ENCODE results near the gene SOCS2.

The SOCS2 gene

DNA sequence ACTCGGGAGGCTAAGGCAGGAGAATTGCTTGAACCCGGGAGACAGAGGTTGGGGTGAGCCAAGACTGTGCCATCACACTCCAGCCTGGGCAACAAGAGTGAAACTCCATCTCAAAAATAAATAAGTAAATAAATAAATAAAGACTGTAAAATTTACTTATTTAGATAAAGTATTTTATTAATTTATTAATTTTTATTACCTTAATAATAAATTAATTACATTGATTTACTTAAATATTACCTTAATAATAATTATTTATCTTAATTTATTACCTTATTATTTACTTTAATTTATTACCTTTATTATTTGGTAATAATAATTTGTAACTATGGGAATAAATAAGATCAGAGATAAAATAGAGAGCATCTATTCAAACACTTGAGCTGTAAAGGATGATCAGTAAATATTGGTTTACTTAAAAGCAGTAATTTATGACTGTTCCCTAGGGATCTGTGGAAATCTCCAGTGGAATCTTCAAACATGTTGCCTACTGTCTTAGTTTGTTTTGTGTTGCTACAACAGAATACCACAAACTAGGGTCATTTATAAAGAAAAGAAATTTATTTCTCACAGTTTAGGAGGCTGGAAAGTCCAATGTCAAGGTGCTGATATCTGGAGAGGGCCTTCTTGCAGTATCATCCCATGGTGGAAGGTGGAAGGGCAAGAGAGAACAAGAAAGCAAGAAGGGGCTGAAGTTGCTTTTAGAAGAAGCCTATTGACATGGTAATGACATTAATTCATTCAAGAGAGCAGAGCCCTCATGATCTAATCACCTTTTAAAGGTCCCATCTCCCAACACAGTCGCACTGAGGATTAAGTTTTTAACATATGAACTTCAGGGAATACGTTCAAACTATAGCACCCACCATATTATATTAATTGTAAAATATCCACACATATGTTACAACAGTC lies 37.1 kb downstream of the SOCS2 start:
- TF ChIP-seq, protein P1, sequence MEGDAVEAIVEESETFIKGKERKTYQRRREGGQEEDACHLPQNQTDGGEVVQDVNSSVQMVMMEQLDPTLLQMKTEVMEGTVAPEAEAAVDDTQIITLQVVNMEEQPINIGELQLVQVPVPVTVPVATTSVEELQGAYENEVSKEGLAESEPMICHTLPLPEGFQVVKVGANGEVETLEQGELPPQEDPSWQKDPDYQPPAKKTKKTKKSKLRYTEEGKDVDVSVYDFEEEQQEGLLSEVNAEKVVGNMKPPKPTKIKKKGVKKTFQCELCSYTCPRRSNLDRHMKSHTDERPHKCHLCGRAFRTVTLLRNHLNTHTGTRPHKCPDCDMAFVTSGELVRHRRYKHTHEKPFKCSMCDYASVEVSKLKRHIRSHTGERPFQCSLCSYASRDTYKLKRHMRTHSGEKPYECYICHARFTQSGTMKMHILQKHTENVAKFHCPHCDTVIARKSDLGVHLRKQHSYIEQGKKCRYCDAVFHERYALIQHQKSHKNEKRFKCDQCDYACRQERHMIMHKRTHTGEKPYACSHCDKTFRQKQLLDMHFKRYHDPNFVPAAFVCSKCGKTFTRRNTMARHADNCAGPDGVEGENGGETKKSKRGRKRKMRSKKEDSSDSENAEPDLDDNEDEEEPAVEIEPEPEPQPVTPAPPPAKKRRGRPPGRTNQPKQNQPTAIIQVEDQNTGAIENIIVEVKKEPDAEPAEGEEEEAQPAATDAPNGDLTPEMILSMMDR (IDR thresholded peaks at IDR 0.05; ENCODE audit: insufficient read depth, low read length, poor library complexity, severe bottlenecking): no peak
- Histone ChIP-seq H3K4me3 (replicated peaks; ENCODE audit: low read depth, low read length) (no peak overlapping the region), H3K36me3 (ENCODE audit: control insufficient read depth, insufficient read depth, low read length) (no peaks in the 10 kb centered on the region), H3K27me3 (replicated peaks; ENCODE audit: control insufficient read depth, insufficient read depth, low read length) (no peaks in the 10 kb centered on the region; the same call in none of the 2 replicates)
- DNase-seq (ENCODE audit: extremely low read depth, insufficient read length): no peak

GRCh38 chr12:93612776-93613175 lies 40.3 kb downstream of the SOCS2 start:
- H3K36me3 ChIP-seq (ENCODE audit: control insufficient read depth, insufficient read depth, low read length): no peaks in the 10 kb centered on the region
- DNase-seq (ENCODE audit: extremely low read depth, insufficient read length): no peak
- TF ChIP-seq, protein P1 (IDR thresholded peaks at IDR 0.05; ENCODE audit: insufficient read depth, low read length, poor library complexity, severe bottlenecking): no peak
- no peaks in the 10 kb centered on the region; the same call in 1 of the 2 replicates for H3K27me3 ChIP-seq (replicated peaks; ENCODE audit: control insufficient read depth, insufficient read depth, low read length)
- H3K4me3 ChIP-seq (replicated peaks; ENCODE audit: low read depth, low read length): no peak overlapping the region

GRCh38 chr12:93614917-93615596 lies 42.6 kb downstream of the SOCS2 start:
- Histone ChIP-seq H3K4me3 (replicated peaks; ENCODE audit: low read depth, low read length) (no peak overlapping the region), H3K27me3 (replicated peaks; ENCODE audit: control insufficient read depth, insufficient read depth, low read length) (no peaks in the 10 kb centered on the region; the same call in 1 of the 2 replicates), H3K36me3 (ENCODE audit: control insufficient read depth, insufficient read depth, low read length) (no peaks in the 10 kb centered on the region)
- no peak for DNase-seq (ENCODE audit: extremely low read depth, insufficient read length)
- TF ChIP-seq, protein P1 (IDR thresholded peaks at IDR 0.05; ENCODE audit: insufficient read depth, low read length, poor library complexity, severe bottlenecking): no peak

DNA sequence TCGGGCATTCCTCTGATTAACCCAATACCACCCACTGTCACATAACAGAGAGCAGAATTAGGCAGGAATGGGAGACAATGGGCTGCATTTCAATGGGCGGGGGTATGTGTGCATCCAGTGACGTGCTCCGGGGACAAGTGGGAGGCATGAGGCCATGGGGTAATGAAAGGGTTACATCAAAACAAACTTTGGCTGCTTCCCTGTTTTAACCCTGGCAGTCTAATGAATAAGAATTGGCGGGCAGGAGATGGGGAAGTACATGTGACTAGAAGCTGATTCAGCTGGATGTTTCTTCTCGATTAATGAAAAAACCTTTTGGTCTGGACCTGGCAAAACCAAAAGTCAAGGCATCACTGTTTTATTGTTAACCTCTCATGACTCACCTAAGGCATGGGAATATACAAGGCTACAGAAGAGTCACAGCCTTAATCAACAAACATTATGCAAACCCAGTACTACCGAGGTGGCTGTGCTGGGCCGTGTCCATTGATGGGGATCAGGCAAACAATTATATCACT lies 44.2 kb downstream of the SOCS2 start:
- Histone ChIP-seq H3K36me3 (ENCODE audit: control insufficient read depth, insufficient read depth, low read length) (no peaks in the 10 kb centered on the region), H3K4me3 (replicated peaks; ENCODE audit: low read depth, low read length) (no peak overlapping the region), H3K27me3 (replicated peaks; ENCODE audit: control insufficient read depth, insufficient read depth, low read length) (no peaks in the 10 kb centered on the region)
- no peak for DNase-seq (ENCODE audit: extremely low read depth, insufficient read length)
- TF ChIP-seq, protein P1 (IDR thresholded peaks at IDR 0.05; ENCODE audit: insufficient read depth, low read length, poor library complexity, severe bottlenecking): no peak

DNA sequence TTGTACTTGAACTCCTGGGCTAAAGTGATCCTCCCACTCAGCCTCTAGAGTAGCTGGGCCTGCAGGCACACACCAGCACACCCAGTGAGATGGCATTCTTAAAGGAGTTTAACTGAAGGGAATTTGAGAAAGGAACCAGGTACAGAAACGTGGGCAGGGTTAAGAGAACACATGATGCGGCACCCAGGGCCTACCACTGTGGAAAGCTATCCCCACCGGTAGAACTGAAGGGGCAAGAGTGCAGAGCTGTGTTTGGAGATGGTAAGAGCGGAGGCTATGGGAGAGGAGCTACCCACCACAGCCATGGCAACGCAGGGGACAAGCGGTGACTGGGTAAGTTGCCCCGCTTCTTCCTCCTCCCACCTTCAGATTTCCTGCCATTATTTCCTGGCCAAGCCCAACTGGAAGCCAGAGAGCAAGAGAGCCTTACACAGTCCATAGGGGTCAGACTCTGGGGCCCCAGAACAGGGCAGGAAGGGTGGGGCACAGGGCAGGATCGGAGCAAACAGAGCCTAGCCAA lies 46.5 kb downstream of the SOCS2 start:
- TF ChIP-seq, protein P1 (IDR thresholded peaks at IDR 0.05; ENCODE audit: insufficient read depth, low read length, poor library complexity, severe bottlenecking): no peak
- H3K27me3 ChIP-seq (replicated peaks; ENCODE audit: control insufficient read depth, insufficient read depth, low read length): no peaks in the 10 kb centered on the region
- DNase-seq (ENCODE audit: extremely low read depth, insufficient read length): no peak
- no peak overlapping the region for H3K4me3 ChIP-seq (replicated peaks; ENCODE audit: low read depth, low read length)
- H3K36me3 ChIP-seq (ENCODE audit: control insufficient read depth, insufficient read depth, low read length): no peaks in the 10 kb centered on the region

All from GM06990 (cell line).